ENCODE measurements around the gene PPIL1. TPM values are rescaled to one million over a fixed set of nuclear protein-coding genes. Genes with fewer than 3 reads are reported as not detected.
"Not testable (repeated sequence)": the region's sequence is repeated elsewhere in the genome, so short reads cannot be mapped to it uniquely, and the experiment has no call there.

PPIL1 gene
- total RNA-seq, 2 experiments from 2014 or later = 32.6 to 33.5 TPM

GRCh38 chr6:36820700-36821580 lies 53.7 kb downstream of the PPIL1 start:
- POLR2A ChIA-PET = no interaction called here
- Mint-ChIP-seq H3K4me3 (no peak overlapping the region), H3K27ac (no peak overlapping the region), H3K9me3 (ENCODE audit: insufficient read depth) (no peaks in the 10 kb centered on the region), H3K27me3 (ENCODE audit: low read depth) (peaks cover 3% of the 10 kb centered on the region), H3K36me3 (ENCODE audit: low read depth) (no peaks in the 10 kb centered on the region), H3K4me1 (ENCODE audit: low read depth) (peaks cover 14% of the 10 kb centered on the region)
- ATAC-seq (no peak), DNase-seq (no peak)
- CTCF ChIA-PET = no interaction called here

- ChIA-PET CTCF (no interaction called here), POLR2A (no interaction called here)
- Mint-ChIP-seq H3K9me3 (ENCODE audit: insufficient read depth) (no peaks in the 10 kb centered on the region), H3K36me3 (ENCODE audit: low read depth) (no peaks in the 10 kb centered on the region), H3K27me3 (ENCODE audit: low read depth) (peaks cover 14% of the 10 kb centered on the region), H3K4me3 (no peak overlapping the region), H3K4me1 (ENCODE audit: low read depth) (peaks cover 14% of the 10 kb centered on the region), H3K27ac (no peak overlapping the region)
- DNase-seq = no peak
- ATAC-seq = no peak
Measured at GRCh38 chr6:36818756-36819155, 55.8 kb downstream of the PPIL1 start.

GRCh38 chr6:36817847-36818246 lies 56.8 kb downstream of the PPIL1 start:
- DNase-seq (no peak), ATAC-seq (no peak)
- Mint-ChIP-seq H3K36me3 (ENCODE audit: low read depth) (no peaks in the 10 kb centered on the region), H3K4me1 (ENCODE audit: low read depth) (peaks cover 14% of the 10 kb centered on the region), H3K27me3 (ENCODE audit: low read depth) (peaks cover 18% of the 10 kb centered on the region), H3K27ac (no peak overlapping the region), H3K4me3 (no peak overlapping the region), H3K9me3 (ENCODE audit: insufficient read depth) (no peaks in the 10 kb centered on the region)
- ChIA-PET POLR2A (no interaction called here), CTCF (no interaction called here)

- CTCF ChIA-PET = interaction anchor here (1.0 kb wide), 2 partner anchors 32 to 34 kb away, joined by 3 read pairs; no protein-coding TSS in a partner anchor
- no peak for ATAC-seq
Measured at GRCh38 chr6:36817176-36817817, 57.3 kb downstream of the PPIL1 start.

GRCh38 chr6:36815962-36816735 lies 58.5 kb downstream of the PPIL1 start:
- Mint-ChIP-seq H3K27me3 (ENCODE audit: low read depth) (peaks cover 18% of the 10 kb centered on the region), H3K27ac (no peak overlapping the region), H3K4me1 (ENCODE audit: low read depth) (peaks cover 6% of the 10 kb centered on the region), H3K4me3 (no peak overlapping the region), H3K9me3 (ENCODE audit: insufficient read depth) (no peaks in the 10 kb centered on the region), H3K36me3 (ENCODE audit: low read depth) (no peaks in the 10 kb centered on the region)
- ChIA-PET POLR2A (no interaction called here), CTCF (interaction anchor here (1.0 kb wide), 2 partner anchors 33 to 35 kb away, joined by 3 read pairs; no protein-coding TSS in a partner anchor)
- DNase-seq (no peak), ATAC-seq (no peak)

More at GRCh38 chr6:36817176-36817817, 57.3 kb downstream of the PPIL1 start:
- H3K36me3 Mint-ChIP-seq (ENCODE audit: low read depth) = no peaks in the 10 kb centered on the region
- no peak overlapping the region for H3K4me3 Mint-ChIP-seq
- H3K4me1 Mint-ChIP-seq (ENCODE audit: low read depth) = peaks cover 14% of the 10 kb centered on the region
- POLR2A ChIA-PET = no interaction called here
- H3K27ac Mint-ChIP-seq = no peak overlapping the region
- no peaks in the 10 kb centered on the region for H3K9me3 Mint-ChIP-seq (ENCODE audit: insufficient read depth)
- DNase-seq = no peak
- peaks cover 18% of the 10 kb centered on the region for H3K27me3 Mint-ChIP-seq (ENCODE audit: low read depth)

- no peak overlapping the region for H3K4me3 Mint-ChIP-seq
- ChIA-PET CTCF (no interaction called here), POLR2A (no interaction called here)
- DNase-seq (no peak), ATAC-seq (no peak)
- H3K9me3 Mint-ChIP-seq (ENCODE audit: insufficient read depth) = no peaks in the 10 kb centered on the region
- H3K27ac Mint-ChIP-seq = no peak overlapping the region
- no peaks in the 10 kb centered on the region for H3K36me3 Mint-ChIP-seq (ENCODE audit: low read depth)
- no peaks in the 10 kb centered on the region for H3K4me1 Mint-ChIP-seq (ENCODE audit: low read depth)
- peaks cover 18% of the 10 kb centered on the region for H3K27me3 Mint-ChIP-seq (ENCODE audit: low read depth)
Measured at GRCh38 chr6:36814249-36814648, 60.4 kb downstream of the PPIL1 start.

GRCh38 chr6:36813526-36813925 lies 61.1 kb downstream of the PPIL1 start:
- Mint-ChIP-seq H3K27me3 (ENCODE audit: low read depth) (peaks cover 19% of the 10 kb centered on the region), H3K4me1 (ENCODE audit: low read depth) (no peaks in the 10 kb centered on the region), H3K9me3 (ENCODE audit: insufficient read depth) (no peaks in the 10 kb centered on the region), H3K36me3 (ENCODE audit: low read depth) (no peaks in the 10 kb centered on the region), H3K4me3 (no peak overlapping the region), H3K27ac (no peak overlapping the region)
- CTCF ChIA-PET = no interaction called here
- POLR2A ChIA-PET = no interaction called here
- DNase-seq (no peak), ATAC-seq (no peak)

- peaks cover 19% of the 10 kb centered on the region for H3K27me3 Mint-ChIP-seq (ENCODE audit: low read depth)
- CTCF ChIA-PET; POLR2A ChIA-PET; H3K4me3 Mint-ChIP-seq; H3K27ac Mint-ChIP-seq; DNase-seq; H3K36me3 Mint-ChIP-seq (ENCODE audit: low read depth); H3K9me3 Mint-ChIP-seq (ENCODE audit: insufficient read depth); ATAC-seq; H3K4me1 Mint-ChIP-seq (ENCODE audit: low read depth): not testable (repeated sequence)
Measured at GRCh38 chr6:36813047-36813446, 61.6 kb downstream of the PPIL1 start.

GRCh38 chr6:36809941-36810803 lies 64.4 kb downstream of the PPIL1 start:
- Mint-ChIP-seq H3K27me3 (ENCODE audit: low read depth) (peaks cover 18% of the 10 kb centered on the region), H3K27ac (no peak overlapping the region), H3K4me1 (ENCODE audit: low read depth) (no peaks in the 10 kb centered on the region), H3K36me3 (ENCODE audit: low read depth) (no peaks in the 10 kb centered on the region), H3K9me3 (ENCODE audit: insufficient read depth) (no peaks in the 10 kb centered on the region), H3K4me3 (no peak overlapping the region)
- ChIA-PET CTCF (interaction anchor here (1.6 to 1.9 kb wide), 2 partner anchors 28 to 90 kb away, joined by 3 to 11 read pairs; no protein-coding TSS in a partner anchor), POLR2A (interaction anchor here (0.6 kb wide), 1 partner anchor 40 kb away, joined by 3 read pairs; no protein-coding TSS in a partner anchor)
- no peak for ATAC-seq
- DNase-seq = no peak

- no peak overlapping the region for H3K27ac Mint-ChIP-seq
- POLR2A ChIA-PET = interaction anchor here (0.6 kb wide), 1 partner anchor 39 kb away, joined by 3 read pairs; no protein-coding TSS in a partner anchor
- H3K4me1 Mint-ChIP-seq (ENCODE audit: low read depth) = no peaks in the 10 kb centered on the region
- H3K27me3 Mint-ChIP-seq (ENCODE audit: low read depth) = peaks cover 19% of the 10 kb centered on the region
- no peaks in the 10 kb centered on the region for H3K9me3 Mint-ChIP-seq (ENCODE audit: insufficient read depth)
- DNase-seq = no peak
- ATAC-seq = no peak
- CTCF ChIA-PET = interaction anchor here (0.8 kb wide), 1 partner anchor 39 kb away, joined by 3 read pairs; no protein-coding TSS in a partner anchor
- H3K4me3 Mint-ChIP-seq = no peak overlapping the region
- H3K36me3 Mint-ChIP-seq (ENCODE audit: low read depth) = no peaks in the 10 kb centered on the region
Measured at GRCh38 chr6:36809156-36809555, 65.4 kb downstream of the PPIL1 start.

GRCh38 chr6:36808634-36809033 lies 66.0 kb downstream of the PPIL1 start:
- H3K27ac Mint-ChIP-seq = no peak overlapping the region
- peaks cover 19% of the 10 kb centered on the region for H3K27me3 Mint-ChIP-seq (ENCODE audit: low read depth)
- DNase-seq (no peak), ATAC-seq (no peak)
- H3K9me3 Mint-ChIP-seq (ENCODE audit: insufficient read depth) = no peaks in the 10 kb centered on the region
- H3K36me3 Mint-ChIP-seq (ENCODE audit: low read depth) = no peaks in the 10 kb centered on the region
- no peaks in the 10 kb centered on the region for H3K4me1 Mint-ChIP-seq (ENCODE audit: low read depth)
- H3K4me3 Mint-ChIP-seq = no peak overlapping the region
- POLR2A ChIA-PET = no interaction called here
- CTCF ChIA-PET = interaction anchor here (0.8 kb wide), 1 partner anchor 40 kb away, joined by 3 read pairs; no protein-coding TSS in a partner anchor

Measured in activated CD8-positive, alpha-beta T cell treated with anti-CD3 and anti-CD28 coated beads, Interleukin-2, amount 10 ng/mL, durations not matched to agents 7 days and 5 days (primary cell).